GM20000 (cell line): ENCODE data around the gene PAMR1.
A peak's percentile ranks its signal among the peaks of the same experiment; 100 is the strongest.

Experiments used
- DNase-seq: peaks from one replicate; pipeline ENCODE4 v3.0.0; 2012; ENCODE audit warnings: low spot score
- TF ChIP-seq, protein P1 (sequence below): IDR thresholded peaks from 2 replicates; pipeline ENCODE4 v1.5.1; 2012; ENCODE audit warnings: mild to moderate bottlenecking, control low read depth; ENCODE audit errors: extremely low read depth, missing control alignments

Gene PAMR1

DNA sequence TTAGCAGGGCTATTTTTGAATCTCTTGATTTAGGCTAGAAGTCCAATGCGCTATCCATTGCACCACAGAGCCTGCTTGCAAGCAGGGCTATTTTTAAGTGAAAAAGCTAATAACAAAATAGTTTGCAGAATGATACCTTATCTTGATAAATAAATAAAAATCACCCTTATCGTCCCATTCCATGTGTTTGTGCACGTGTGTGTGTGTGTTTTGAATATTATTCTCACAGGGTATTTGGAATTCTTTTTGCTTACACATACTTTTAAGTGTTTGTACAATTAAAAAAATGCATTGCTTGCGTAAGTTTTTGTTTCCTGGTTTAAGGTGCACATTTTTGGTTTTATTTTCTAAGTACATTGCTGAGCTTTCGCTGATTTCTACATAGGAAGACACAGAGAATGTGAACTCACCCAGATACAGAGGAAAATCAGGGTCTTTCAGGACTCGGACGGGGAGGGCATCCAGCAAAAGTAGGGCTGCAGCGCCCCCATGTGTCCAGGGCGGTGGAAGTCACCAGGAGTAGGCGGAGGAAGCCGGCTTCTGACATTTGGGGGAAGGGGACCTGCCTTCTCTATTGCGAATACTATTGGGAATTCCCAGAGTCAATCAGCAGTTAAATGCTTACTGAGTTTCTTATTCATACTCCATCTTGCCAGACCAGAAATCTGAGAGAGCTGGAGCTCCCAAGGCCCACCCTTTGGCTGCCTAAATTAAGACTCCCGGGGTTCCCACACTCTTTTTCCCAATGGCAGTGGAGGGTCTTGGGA, 133.3 kb downstream of the PAMR1 start:
- peak; percentile 78 for DNase-seq
- TF ChIP-seq, protein P1, sequence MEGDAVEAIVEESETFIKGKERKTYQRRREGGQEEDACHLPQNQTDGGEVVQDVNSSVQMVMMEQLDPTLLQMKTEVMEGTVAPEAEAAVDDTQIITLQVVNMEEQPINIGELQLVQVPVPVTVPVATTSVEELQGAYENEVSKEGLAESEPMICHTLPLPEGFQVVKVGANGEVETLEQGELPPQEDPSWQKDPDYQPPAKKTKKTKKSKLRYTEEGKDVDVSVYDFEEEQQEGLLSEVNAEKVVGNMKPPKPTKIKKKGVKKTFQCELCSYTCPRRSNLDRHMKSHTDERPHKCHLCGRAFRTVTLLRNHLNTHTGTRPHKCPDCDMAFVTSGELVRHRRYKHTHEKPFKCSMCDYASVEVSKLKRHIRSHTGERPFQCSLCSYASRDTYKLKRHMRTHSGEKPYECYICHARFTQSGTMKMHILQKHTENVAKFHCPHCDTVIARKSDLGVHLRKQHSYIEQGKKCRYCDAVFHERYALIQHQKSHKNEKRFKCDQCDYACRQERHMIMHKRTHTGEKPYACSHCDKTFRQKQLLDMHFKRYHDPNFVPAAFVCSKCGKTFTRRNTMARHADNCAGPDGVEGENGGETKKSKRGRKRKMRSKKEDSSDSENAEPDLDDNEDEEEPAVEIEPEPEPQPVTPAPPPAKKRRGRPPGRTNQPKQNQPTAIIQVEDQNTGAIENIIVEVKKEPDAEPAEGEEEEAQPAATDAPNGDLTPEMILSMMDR = peak; percentile 87

DNA sequence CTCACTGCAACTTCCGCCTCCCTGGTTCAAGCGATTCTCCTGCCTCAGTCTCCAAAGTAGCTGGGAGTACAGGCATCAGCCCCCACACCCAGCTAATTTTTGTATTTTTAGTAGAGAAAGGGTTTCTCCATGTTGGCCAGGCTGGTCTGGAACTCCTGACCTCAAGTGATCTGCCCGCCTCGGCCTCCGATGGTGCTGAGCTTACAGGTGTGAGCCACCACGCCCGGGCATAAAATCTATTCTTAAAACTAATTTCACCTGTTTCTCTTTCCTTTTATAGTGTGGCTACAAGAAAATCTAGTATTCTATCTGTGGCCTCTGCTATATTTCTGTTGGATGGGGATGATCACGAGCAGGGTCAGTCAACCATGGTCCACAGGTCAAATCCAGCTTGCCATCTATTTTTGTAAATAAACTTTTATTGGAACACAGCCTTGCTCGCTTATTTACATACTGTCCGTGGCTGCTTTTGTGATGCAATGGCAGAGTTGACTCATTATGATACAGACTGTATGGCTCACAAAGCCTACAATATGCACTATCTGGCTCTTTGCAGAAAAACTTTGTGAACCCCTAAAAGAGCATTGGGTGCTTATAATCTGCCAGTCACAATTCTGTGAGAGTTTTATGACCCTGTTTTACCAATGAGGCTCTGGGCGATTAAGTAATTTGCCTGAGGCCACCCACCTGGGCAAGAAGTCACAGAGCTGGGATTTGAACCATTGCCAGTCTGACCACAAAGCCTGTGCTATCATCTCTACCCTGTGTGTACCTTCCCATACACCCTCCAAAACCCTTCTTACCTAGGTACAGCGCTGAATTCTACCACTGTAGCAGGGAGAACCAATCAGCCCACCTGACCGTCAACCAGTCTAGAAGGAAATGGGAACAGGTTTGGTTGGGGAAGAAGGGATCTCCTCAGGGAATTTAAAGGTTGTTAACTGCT, 134.4 kb downstream of the PAMR1 start:
- TF ChIP-seq, protein P1 = no peak
- DNase-seq = peak; percentile 49

DNA sequence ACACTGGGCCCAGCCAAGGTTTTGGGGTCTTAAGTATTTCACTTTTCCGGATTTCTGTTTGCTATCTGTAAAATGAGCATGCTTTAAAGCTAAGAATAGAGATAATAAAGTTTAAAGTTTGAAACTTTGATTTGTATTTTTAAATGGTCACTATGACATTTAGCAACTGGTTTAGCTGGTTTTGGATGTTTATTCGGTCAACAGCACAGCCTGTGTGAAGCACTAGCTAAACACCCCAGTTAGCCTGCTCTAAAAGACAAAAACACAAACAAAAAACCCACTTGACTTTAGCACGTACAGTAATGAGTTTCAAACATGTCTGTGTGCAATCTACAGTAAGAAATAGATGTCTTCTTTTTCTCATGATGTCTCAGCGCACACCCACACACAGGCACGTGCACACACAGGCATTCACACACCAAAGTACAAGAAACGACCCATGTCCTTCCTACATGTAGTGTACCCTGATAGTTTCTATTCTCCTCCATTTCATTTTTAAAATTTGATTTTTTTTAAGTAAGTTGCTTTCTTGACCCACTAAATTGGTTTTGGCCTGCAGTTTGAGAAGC, 135.4 kb downstream of the PAMR1 start:
- peak; percentile 19 for DNase-seq
- TF ChIP-seq, protein P1 = no peak

DNA sequence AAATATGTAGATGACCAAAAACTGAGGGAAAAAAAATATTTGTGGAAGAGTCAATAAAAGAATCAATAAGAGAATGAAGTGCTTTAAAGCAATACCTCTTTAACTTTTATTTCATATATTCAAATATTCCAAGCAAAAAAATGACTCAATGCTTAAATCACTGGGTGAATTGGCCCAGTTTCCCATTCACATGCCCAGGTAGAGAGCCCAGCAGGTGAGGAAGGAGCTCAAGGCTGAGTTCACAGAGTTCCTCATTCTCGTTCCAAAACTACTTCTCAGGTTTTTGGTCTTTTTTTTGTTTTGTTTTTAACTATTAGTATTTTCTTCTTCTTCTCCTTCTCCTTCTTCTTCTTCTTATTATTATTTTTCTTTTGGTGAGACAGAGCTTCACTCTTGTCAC, 136.3 kb downstream of the PAMR1 start:
- TF ChIP-seq, protein P1 = no peak
- no peak for DNase-seq

DNA sequence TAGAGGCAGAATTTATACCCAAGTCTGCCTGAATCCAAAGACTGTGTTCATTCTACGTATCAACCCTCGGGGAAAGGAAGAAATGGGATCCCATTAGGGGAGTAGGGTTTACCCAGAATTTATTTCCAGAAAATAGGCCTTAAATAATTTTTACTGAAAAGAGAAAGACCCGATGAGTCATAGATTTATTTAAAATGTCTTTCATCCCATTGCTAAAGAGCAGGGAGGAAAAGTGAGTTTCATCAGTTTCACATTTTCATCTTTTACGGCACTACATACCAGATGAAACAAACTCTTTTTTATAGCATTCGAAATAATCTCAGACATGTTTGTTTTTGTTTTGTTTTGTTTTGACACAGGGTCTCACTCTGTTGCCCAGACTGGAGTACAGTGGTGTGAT, 137.4 kb downstream of the PAMR1 start:
- DNase-seq = no peak
- TF ChIP-seq, protein P1 = no peak

DNA sequence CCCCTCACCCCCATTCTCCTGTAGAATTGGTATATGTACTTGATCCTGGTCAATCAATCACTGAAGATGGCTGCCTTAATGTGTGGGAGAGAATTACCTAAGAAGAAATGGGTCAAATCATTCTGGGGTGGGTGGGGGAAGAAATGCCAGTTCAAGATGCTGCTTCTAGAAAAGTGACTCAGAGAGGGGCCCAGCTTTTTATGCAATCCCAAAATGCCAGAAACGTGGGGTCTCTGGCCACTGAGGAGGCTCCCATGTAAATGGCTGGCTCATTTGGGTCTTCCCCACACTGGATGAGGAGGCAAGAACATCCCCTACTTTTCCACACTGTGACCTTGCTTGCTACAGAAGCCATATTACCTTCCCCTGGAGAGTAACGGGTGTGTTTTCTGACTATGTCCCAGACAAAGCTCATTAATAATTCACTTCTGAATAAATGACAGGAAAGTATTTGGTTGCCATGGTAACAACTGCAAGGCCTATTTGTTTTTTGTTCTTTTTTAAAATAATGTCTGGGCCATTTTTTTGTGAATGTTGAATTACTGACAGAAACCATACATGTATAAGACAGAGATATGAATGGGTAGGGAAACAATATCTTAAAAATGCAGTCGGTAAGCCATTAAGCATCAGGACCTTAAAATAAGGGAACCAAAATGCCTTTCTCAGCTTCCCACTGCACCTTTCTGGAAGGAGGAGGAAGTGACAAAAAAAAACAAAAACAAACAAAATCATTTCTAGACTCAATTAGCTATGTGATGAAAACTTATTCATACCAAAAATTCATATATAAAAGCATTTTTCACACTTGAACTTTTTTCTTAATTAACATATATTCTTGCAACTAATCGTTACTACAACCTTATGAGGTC, 138.1 kb downstream of the PAMR1 start:
- DNase-seq = no peak
- TF ChIP-seq, protein P1 = no peak
